HG03025 (cell line): ENCODE measurements around the gene EN2.

Source experiments
- ATAC-seq: cut with Tn5 transposase; IDR thresholded peaks from one replicate; pipeline ENCODE4 v1.9.1; 2021; ENCODE audit warnings: mild to moderate bottlenecking, moderate library complexity; ENCODE audit not compliant: unreplicated experiment, low FRiP score

EN2 gene

GRCh38 chr7:155483868-155484325, 26.0 kb downstream of the EN2 start:
- ATAC-seq = no peak

- ATAC-seq = no peak
These were observed 26.8 kb downstream of the EN2 start for GRCh38 chr7:155484483-155485399.

GRCh38 chr7:155486783-155487508, 29.0 kb downstream of the EN2 start:
- no peak for ATAC-seq

GRCh38 chr7:155487509-155488482, 29.9 kb downstream of the EN2 start:
- no peak for ATAC-seq

- ATAC-seq = no peak
These were observed 30.7 kb downstream of the EN2 start for GRCh38 chr7:155488483-155489127.

GRCh38 chr7:155489158-155489840, 31.4 kb downstream of the EN2 start:
- ATAC-seq = no peak

- no peak for ATAC-seq
These were observed 32.1 kb downstream of the EN2 start for GRCh38 chr7:155489862-155490696.

GRCh38 chr7:155490697-155491628, 33.0 kb downstream of the EN2 start:
- ATAC-seq = peak; percentile 63

- ATAC-seq = no peak
These were observed 33.9 kb downstream of the EN2 start for GRCh38 chr7:155491812-155492211.

GRCh38 chr7:155493744-155494538, 36.0 kb downstream of the EN2 start:
- ATAC-seq = no peak

- ATAC-seq = no peak
These were observed 36.6 kb downstream of the EN2 start for GRCh38 chr7:155494551-155494950.

- no peak for ATAC-seq
These were observed 37.7 kb downstream of the EN2 start for GRCh38 chr7:155495440-155496248.

GRCh38 chr7:155496267-155497005, 38.5 kb downstream of the EN2 start:
- no peak for ATAC-seq

- no peak for ATAC-seq
These were observed 39.4 kb downstream of the EN2 start for GRCh38 chr7:155497149-155497901.
